SK-N-MC (cell line): ENCODE results near the gene DIAPH2.

Experiments used
- EZH2 ChIP-seq: fragments of 200-600 bp; sonication (generic); IDR thresholded peaks from one replicate; pipeline ENCODE4 v1.6.1; 2017; ENCODE audit warnings: antibody characterized with exemption
- FOXP2 ChIP-seq: optimal IDR thresholded peaks from 2 replicates; pipeline ENCODE3; 2011; ENCODE audit warnings: mild to moderate bottlenecking, moderate library complexity; ENCODE audit not compliant: insufficient read depth; ENCODE audit errors: extremely low read length, control extremely low read depth
- POLR2AphosphoS5 ChIP-seq: IDR thresholded peaks from 2 replicates; pipeline ENCODE4 v1.6.1; 2012; ENCODE audit warnings: mild to moderate bottlenecking, low read depth, low read length, borderline replicate concordance

GRCh38 chrX:96688789-96689188 lies 4.1 kb downstream of the DIAPH2 start:
- TF ChIP-seq EZH2 (no peak), POLR2AphosphoS5 (no peak), FOXP2 (no peak)
